Astrocyte (in vitro differentiated cells and primary cell): ENCODE measurements around the gene RSF1. TPM values are rescaled to one million over a fixed set of nuclear protein-coding genes. Genes with fewer than 3 reads are reported as not detected.

ENCODE experiments used
- DNase-seq: peaks from one replicate; pipeline ENCODE4 v3.0.0-alpha.2; 2010; ENCODE audit warnings: low read depth
- FAIRE-seq: peaks from 2 replicates; lab custom pipeline; 2011; peaks lifted over from hg19 to GRCh38; lab: Jason Lieb, UNC
- H2AFZ ChIP-seq: 2 replicates; pipeline ENCODE4 v1.6.0; 2012; ENCODE audit warnings: low read depth, low read length, inconsistent platforms
- H3K27ac ChIP-seq: 2 replicates; pipeline ENCODE4 v1.5.1; 2011; ENCODE audit warnings: low read depth, low read length, inconsistent platforms
- H3K27me3 ChIP-seq: 2 replicates; pipeline ENCODE4 v1.6.0; 2011; ENCODE audit warnings: low read length, inconsistent platforms; ENCODE audit not compliant: insufficient read depth
- H3K36me3 ChIP-seq: 2 replicates; pipeline ENCODE4 v1.5.1; 2011; ENCODE audit warnings: low read length, inconsistent platforms; ENCODE audit not compliant: insufficient read depth
- H3K4me1 ChIP-seq: 2 replicates; pipeline ENCODE4 v1.5.1; 2011; ENCODE audit warnings: low read length, inconsistent platforms; ENCODE audit not compliant: insufficient read depth
- H3K4me2 ChIP-seq: 2 replicates; pipeline ENCODE4 v1.6.0; 2012; ENCODE audit warnings: low read length, inconsistent platforms
- H3K4me3 ChIP-seq: 2 replicates; pipeline ENCODE4 v1.5.1; 2011; ENCODE audit warnings: low read depth, mild to moderate bottlenecking, low read length, inconsistent platforms; ENCODE audit not compliant: insufficient read depth
- H3K79me2 ChIP-seq: 2 replicates; pipeline ENCODE4 v1.6.0; 2012; ENCODE audit warnings: mild to moderate bottlenecking, low read length, inconsistent platforms; ENCODE audit not compliant: insufficient read depth
- H3K9ac ChIP-seq: 2 replicates; pipeline ENCODE4 v1.6.0; 2012; ENCODE audit warnings: mild to moderate bottlenecking, low read length, inconsistent platforms
- H3K9me3 ChIP-seq: 2 replicates; pipeline ENCODE4 v1.5.1; 2012; ENCODE audit warnings: low read depth, mild to moderate bottlenecking, low read length, inconsistent platforms; ENCODE audit not compliant: insufficient read depth
- H4K20me1 ChIP-seq: 2 replicates; pipeline ENCODE4 v1.6.0; 2012; ENCODE audit warnings: low read length, inconsistent platforms; ENCODE audit not compliant: insufficient read depth
- H3K27ac Mint-ChIP-seq: one replicate; pipeline ENCODE4 v1.8.0; 2021; ENCODE audit warnings: mild to moderate bottlenecking, mixed read lengths; ENCODE audit not compliant: unreplicated experiment
- H3K27me3 Mint-ChIP-seq: one replicate; pipeline ENCODE4 v1.8.0; 2021; ENCODE audit warnings: low read depth, mixed read lengths; ENCODE audit not compliant: unreplicated experiment
- H3K36me3 Mint-ChIP-seq: one replicate; pipeline ENCODE4 v1.8.0; 2021; ENCODE audit warnings: low read depth, mixed read lengths; ENCODE audit not compliant: unreplicated experiment
- H3K4me1 Mint-ChIP-seq: one replicate; pipeline ENCODE4 v1.8.0; 2021; ENCODE audit warnings: low read depth, mixed read lengths; ENCODE audit not compliant: unreplicated experiment
- H3K4me3 Mint-ChIP-seq: one replicate; pipeline ENCODE4 v1.8.0; 2021; ENCODE audit warnings: mild to moderate bottlenecking, moderate library complexity, mixed read lengths; ENCODE audit not compliant: unreplicated experiment
- H3K9me3 Mint-ChIP-seq: one replicate; pipeline ENCODE4 v1.8.0; 2021; ENCODE audit warnings: mild to moderate bottlenecking, mixed read lengths; ENCODE audit not compliant: unreplicated experiment
- CTCF ChIP-seq: IDR thresholded peaks from 2 replicates; pipeline ENCODE4 v1.5.1; 2011; ENCODE audit warnings: low read depth, mild to moderate bottlenecking, inconsistent platforms, low read length, moderate library complexity; ENCODE audit not compliant: insufficient read depth
- EZH2 ChIP-seq: IDR thresholded peaks from 2 replicates; pipeline ENCODE4 v1.6.1; 2012; ENCODE audit warnings: mild to moderate bottlenecking, low read length, inconsistent platforms; ENCODE audit not compliant: insufficient read depth
- total RNA-seq: library from RNA; stranded (reverse); gene quantifications from 2 replicates; pipeline ENCODE4 v1.2.1, GENCODE V29; 2021

RSF1 gene
- total RNA-seq, 1 donor from 2014 or later: 84.0 TPM

GRCh38 chr11:77842441-77843121, 22.1 kb upstream of the RSF1 start:
- Histone ChIP-seq H3K79me2 (no peaks in the 10 kb centered on the region), H2AFZ (peak overlapping the region; percentile 39), H4K20me1 (no peaks in the 10 kb centered on the region), H3K4me1 (peaks cover 5% of the 10 kb centered on the region), H3K9me3 (no peaks in the 10 kb centered on the region), H3K36me3 (peaks cover 3% of the 10 kb centered on the region), H3K27me3 (no peaks in the 10 kb centered on the region), H3K4me3 (no peak overlapping the region), H3K9ac (no peak overlapping the region), H3K27ac (no peak overlapping the region), H3K4me2 (peak overlapping the region; percentile 8)
- Mint-ChIP-seq H3K27ac (no peak overlapping the region), H3K36me3 (peaks cover 45% of the 10 kb centered on the region), H3K9me3 (peaks cover 1% of the 10 kb centered on the region), H3K4me3 (no peak overlapping the region), H3K27me3 (no peaks in the 10 kb centered on the region), H3K4me1 (peaks cover 4% of the 10 kb centered on the region)
- DNase-seq (peak; percentile 20), FAIRE-seq (no peak)
- TF ChIP-seq EZH2 (no peak), CTCF (no peak)

- Histone ChIP-seq H3K9ac (no peak overlapping the region), H3K4me1 (no peaks in the 10 kb centered on the region), H3K36me3 (peaks cover 3% of the 10 kb centered on the region), H3K4me3 (no peak overlapping the region), H3K4me2 (no peak overlapping the region), H3K79me2 (no peaks in the 10 kb centered on the region), H3K9me3 (peaks cover 3% of the 10 kb centered on the region), H3K27me3 (no peaks in the 10 kb centered on the region), H3K27ac (no peak overlapping the region), H4K20me1 (no peaks in the 10 kb centered on the region), H2AFZ (no peak overlapping the region)
- Mint-ChIP-seq H3K4me1 (peaks cover 1% of the 10 kb centered on the region), H3K27me3 (no peaks in the 10 kb centered on the region), H3K4me3 (no peak overlapping the region), H3K36me3 (peaks cover 11% of the 10 kb centered on the region), H3K27ac (no peak overlapping the region), H3K9me3 (peaks cover 7% of the 10 kb centered on the region)
- TF ChIP-seq EZH2: no peak
- TF ChIP-seq CTCF: no peak
- DNase-seq: no peak
- FAIRE-seq: no peak
These were observed 12.8 kb upstream of the RSF1 start for GRCh38 chr11:77833302-77833701.

GRCh38 chr11:77828926-77829325, 8.4 kb upstream of the RSF1 start:
- DNase-seq: no peak
- Histone ChIP-seq H4K20me1 (no peaks in the 10 kb centered on the region), H3K27me3 (no peaks in the 10 kb centered on the region), H3K79me2 (no peaks in the 10 kb centered on the region), H2AFZ (no peak overlapping the region), H3K9ac (no peak overlapping the region), H3K4me2 (no peak overlapping the region), H3K27ac (no peak overlapping the region), H3K36me3 (no peaks in the 10 kb centered on the region), H3K4me3 (no peak overlapping the region), H3K4me1 (no peaks in the 10 kb centered on the region), H3K9me3 (peaks cover 3% of the 10 kb centered on the region)
- FAIRE-seq: no peak
- H3K4me1 Mint-ChIP-seq: peaks cover 6% of the 10 kb centered on the region
- no peak for TF ChIP-seq EZH2
- H3K27ac Mint-ChIP-seq: no peak overlapping the region
- peaks cover 7% of the 10 kb centered on the region for H3K9me3 Mint-ChIP-seq
- H3K4me3 Mint-ChIP-seq: no peak overlapping the region
- peaks cover 10% of the 10 kb centered on the region for H3K36me3 Mint-ChIP-seq
- no peaks in the 10 kb centered on the region for H3K27me3 Mint-ChIP-seq
